ENCODE measurements around the gene ADCY10. TPM values are rescaled to one million over a fixed set of nuclear protein-coding genes. Genes with fewer than 3 reads are reported as not detected.

The ADCY10 gene
- total and polyA plus RNA-seq, 9 of the 15 experiments (the other 6 are each of a cell fraction or from before 2014, with no cell fraction given): 0.08 to 0.86 (median 0.22) TPM

DNA sequence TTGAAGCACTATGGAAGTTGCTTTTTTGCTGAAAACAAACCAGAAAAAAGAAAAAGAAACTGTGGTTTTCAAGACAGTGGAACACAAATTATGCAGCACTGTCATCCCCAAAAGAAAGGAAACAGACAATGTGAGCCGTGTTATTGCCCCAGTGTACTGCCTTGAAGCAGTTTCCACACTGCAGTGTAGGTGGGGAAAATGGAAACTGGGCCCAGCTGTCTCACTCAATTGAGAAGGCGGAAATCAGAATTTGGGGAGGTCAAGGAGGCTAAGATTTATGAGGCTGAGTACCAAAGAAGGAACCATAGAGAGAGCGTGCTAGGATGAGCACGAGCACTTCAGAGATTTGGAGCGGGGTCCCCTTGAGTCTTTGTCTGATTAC, 136.7 kb downstream of the ADCY10 start:
- no peak overlapping the region for H3K27ac ChIP-seq (ENCODE audit: extremely low read depth, low read depth, low read length)
- peaks cover 59% of the 10 kb centered on the region for H3K36me3 ChIP-seq (ENCODE audit: control insufficient read depth, insufficient read depth, low read length)
- FAIRE-seq (no peak), DNase-seq (ENCODE audit: extremely low read depth in 1 of 4, low spot score in 3 of 4) (no peak), ATAC-seq (no peak)
- no peak overlapping the region for H2AFZ ChIP-seq (ENCODE audit: low read depth, low read length)
- in situ Hi-C loops (cut with MboI): no loop called here
- no peaks in the 10 kb centered on the region for H3K4me1 ChIP-seq (replicated peaks in 1 of 2; ENCODE audit: control insufficient read depth in 2 of 2, insufficient read depth in 2 of 2, low read length in 2 of 2)
- no peak overlapping the region for H3K4me2 ChIP-seq (ENCODE audit: insufficient read depth, low read length)
- no peaks in the 10 kb centered on the region for H4K20me1 ChIP-seq (replicated peaks; ENCODE audit: control insufficient read depth, insufficient read depth, low read length)
- 98% methylated on average over 5 of the region's 5 CpGs for WGBS (ENCODE audit: insufficient coverage, low coverage, missing lambda C conversion rate)
- intact Hi-C loops (cut with micrococcal nuclease): no loop called here
- no TSS peak for BruUV-seq (replicated peaks)
- no peak overlapping the region for H3K4me3 ChIP-seq
- no peak overlapping the region for H3K9ac ChIP-seq (ENCODE audit: insufficient read depth in 1 of 2, low read depth in 2 of 2, low read length in 2 of 2)
- no peaks in the 10 kb centered on the region for H3K27me3 ChIP-seq (ENCODE audit: control insufficient read depth in 2 of 2, insufficient read depth in 2 of 2, low read length in 2 of 2)
- no peak for TF ChIP-seq TOE1 (IDR thresholded peaks at IDR 0.05; ENCODE audit: borderline replicate concordance)
- TF ChIP-seq TOE1 (CRISPR knock-in tag; IDR thresholded peaks at IDR 0.05; ENCODE audit: borderline replicate concordance, low read depth): no peak
- TF ChIP-seq MITF (IDR thresholded peaks at IDR 0.05): no peak
- no peak for TF ChIP-seq MAFG (tag; conservative IDR thresholded peaks at IDR 0.05)
- no peak for TF ChIP-seq BCLAF1 (IDR thresholded peaks at IDR 0.05; ENCODE audit: borderline replicate concordance in 1 of 2, control insufficient read depth in 1 of 2, low read depth in 2 of 2, low read length in 1 of 2)
- TF ChIP-seq NRF1 (conservative IDR thresholded peaks at IDR 0.05 in 1 of 2, IDR thresholded peaks at IDR 0.05 in 1 of 2): no peak
- no peak for TF ChIP-seq BCL6 (CRISPR knock-in tag; IDR thresholded peaks at IDR 0.05)
- no peak for TF ChIP-seq CHAMP1 (IDR thresholded peaks at IDR 0.05)
- no peak for TF ChIP-seq ZBTB43 (CRISPR knock-in tag; IDR thresholded peaks at IDR 0.05)
- ChIA-PET POLR2A (no interaction called here), CTCF (ENCODE audit: low intra/inter-chr PET ratio) (no interaction called here)
- no peaks in the 10 kb centered on the region for H3K79me2 ChIP-seq (ENCODE audit: control insufficient read depth, insufficient read depth, low read length)
- H3K9me3 ChIP-seq (replicated peaks; ENCODE audit: control insufficient read depth, insufficient read depth, low read depth, low read length): no peaks in the 10 kb centered on the region
- H3K9me1 ChIP-seq (ENCODE audit: control insufficient read depth, insufficient read depth, low read length): no peaks in the 10 kb centered on the region
